GM18870 (cell line): ENCODE data around the gene NFKB1.

Experiments used
- ATAC-seq: cut with Tn5 transposase; IDR thresholded peaks from one replicate; pipeline ENCODE4 v1.9.1; 2021; ENCODE audit warnings: moderate library complexity; ENCODE audit not compliant: unreplicated experiment

The NFKB1 gene

GRCh38 chr4:102619776-102620631 is 118.8 kb downstream of the NFKB1 start:
- ATAC-seq: peak; percentile 4

- ATAC-seq: peak; percentile 65
Measured at GRCh38 chr4:102620697-102621497, 119.7 kb downstream of the NFKB1 start.

GRCh38 chr4:102623622-102624021 is 122.5 kb downstream of the NFKB1 start:
- ATAC-seq: no peak

GRCh38 chr4:102624505-102624904 is 123.3 kb downstream of the NFKB1 start:
- ATAC-seq: no peak

GRCh38 chr4:102625232-102625930 is 124.2 kb downstream of the NFKB1 start:
- peak; percentile 73 for ATAC-seq

- peak; percentile 41 for ATAC-seq
Measured at GRCh38 chr4:102627831-102628523, 126.8 kb downstream of the NFKB1 start.

GRCh38 chr4:102629673-102630072 is 128.5 kb downstream of the NFKB1 start:
- no peak for ATAC-seq

GRCh38 chr4:102631616-102632015 is 130.5 kb downstream of the NFKB1 start:
- ATAC-seq: no peak

GRCh38 chr4:102632241-102633065 is 131.3 kb downstream of the NFKB1 start:
- no peak for ATAC-seq

- ATAC-seq: no peak
Measured at GRCh38 chr4:102633100-102633499, 131.9 kb downstream of the NFKB1 start.

GRCh38 chr4:102637391-102637790 is 136.2 kb downstream of the NFKB1 start:
- ATAC-seq: no peak

GRCh38 chr4:102638621-102639020 is 137.5 kb downstream of the NFKB1 start:
- no peak for ATAC-seq

GRCh38 chr4:102639598-102639997 is 138.4 kb downstream of the NFKB1 start:
- ATAC-seq: no peak

- ATAC-seq: no peak
Measured at GRCh38 chr4:102640669-102641068, 139.5 kb downstream of the NFKB1 start.

- ATAC-seq: no peak
Measured at GRCh38 chr4:102641793-102642192, 140.6 kb downstream of the NFKB1 start.

- ATAC-seq: no peak
Measured at GRCh38 chr4:102642631-102643298, 141.6 kb downstream of the NFKB1 start.

- ATAC-seq: no peak
Measured at GRCh38 chr4:102647117-102647516, 146.0 kb downstream of the NFKB1 start.

- ATAC-seq: no peak
Measured at GRCh38 chr4:102657206-102657605, 156.0 kb downstream of the NFKB1 start.

- no peak for ATAC-seq
Measured at GRCh38 chr4:102663073-102663472, 161.9 kb downstream of the NFKB1 start.
